Fibroblast of the aortic adventitia (primary cell): ENCODE data around the gene IQCE. TPM values are rescaled to one million over a fixed set of nuclear protein-coding genes. Genes with fewer than 3 reads are reported as not detected.

Experiments used
- DNase-seq: peaks from one replicate; pipeline ENCODE4 v3.0.0-alpha.2; 2010; ENCODE audit warnings: low read depth
- H3K4me3 ChIP-seq: 2 replicates; pipeline ENCODE4 v1.5.1; 2011; ENCODE audit warnings: low read depth, mild to moderate bottlenecking, control low read depth, low read length, moderate library complexity
- CTCF ChIP-seq: IDR thresholded peaks from 2 replicates; pipeline ENCODE4 v1.5.1; 2011; ENCODE audit warnings: mild to moderate bottlenecking, low read length, control low read depth, inconsistent platforms; ENCODE audit not compliant: insufficient read depth
- total RNA-seq: library from RNA; depleted of rRNA; stranded (reverse); fragments of >200 nt; gene quantifications from 2 replicates; pipeline ENCODE4 v1.2.3, GENCODE V29; 2012; ENCODE audit warnings: low replicate concordance

The IQCE gene
- total RNA-seq, 1 donor = 14.0 TPM

DNA sequence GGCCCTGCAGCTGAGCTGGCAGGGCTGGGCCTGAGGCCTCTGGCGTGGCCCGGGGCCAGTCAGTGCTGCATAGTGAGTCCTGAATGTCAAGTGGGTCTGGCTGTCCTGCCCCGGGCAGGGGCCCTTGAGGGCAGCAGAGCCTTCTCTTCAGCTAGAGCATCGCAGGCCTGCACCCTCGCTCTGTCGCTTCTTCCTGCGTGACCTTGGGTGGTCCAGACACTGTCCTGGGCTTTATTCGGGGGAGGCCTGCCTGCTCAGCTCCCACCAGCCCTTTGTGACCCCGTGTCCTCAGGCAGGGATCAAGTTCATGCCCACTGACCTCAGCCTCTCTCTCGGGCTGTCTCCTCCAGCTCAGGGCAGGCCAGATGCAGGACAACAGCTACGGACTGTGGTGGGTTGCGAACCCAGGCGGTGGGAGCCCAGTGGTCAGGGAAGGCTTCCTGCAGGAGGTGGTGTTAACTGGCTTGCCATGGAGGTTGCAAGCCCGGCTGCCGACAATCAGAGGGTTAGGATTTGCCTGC, 76.4 kb downstream of the IQCE start:
- TF ChIP-seq CTCF = no peak
- no peak for DNase-seq
- no peak overlapping the region for H3K4me3 ChIP-seq

DNA sequence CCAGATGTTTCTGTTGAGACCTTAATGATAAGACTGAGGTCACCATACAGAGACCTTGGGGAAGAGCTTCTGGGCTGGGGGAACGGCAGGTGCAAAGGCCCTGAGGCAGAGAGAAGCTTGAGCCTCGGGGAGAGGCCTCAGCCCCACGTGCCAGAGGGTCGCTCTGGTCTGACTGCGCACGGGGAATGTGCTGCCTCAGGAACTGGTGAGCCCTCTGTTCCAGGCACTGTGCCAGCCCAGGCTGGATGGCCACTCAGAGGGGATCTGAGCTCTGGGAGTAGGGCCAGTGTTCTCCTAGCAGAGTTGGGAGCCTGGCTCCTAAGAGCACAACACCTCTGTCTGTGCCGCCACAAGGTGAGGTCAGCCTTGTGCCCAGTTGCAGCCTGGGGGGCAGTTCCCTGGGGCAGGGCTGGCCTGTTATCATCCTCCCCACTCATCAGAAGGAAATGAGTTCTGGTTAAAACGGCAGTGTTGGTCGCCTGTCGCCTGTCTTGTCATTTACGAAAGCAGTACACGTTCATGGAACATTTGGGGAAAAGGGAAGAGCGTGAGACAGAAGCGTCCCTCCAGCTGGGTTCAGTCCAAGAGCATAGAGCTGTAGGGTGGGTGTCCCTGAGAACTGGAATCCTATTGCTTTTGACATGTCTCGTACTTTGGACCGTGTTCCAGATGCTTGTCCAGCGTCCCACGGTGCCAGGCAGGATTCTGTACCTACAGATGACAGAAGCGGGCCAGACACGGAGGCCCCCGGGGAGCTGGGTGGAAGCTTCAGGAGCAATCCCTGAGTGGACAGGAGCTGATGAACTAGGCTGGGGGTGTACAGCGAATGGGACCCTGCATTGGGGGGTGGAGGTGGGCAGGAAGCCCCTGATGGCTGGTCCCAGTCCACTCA, 77.3 kb downstream of the IQCE start:
- DNase-seq = no peak
- no peak overlapping the region for H3K4me3 ChIP-seq
- TF ChIP-seq CTCF = no peak

DNA sequence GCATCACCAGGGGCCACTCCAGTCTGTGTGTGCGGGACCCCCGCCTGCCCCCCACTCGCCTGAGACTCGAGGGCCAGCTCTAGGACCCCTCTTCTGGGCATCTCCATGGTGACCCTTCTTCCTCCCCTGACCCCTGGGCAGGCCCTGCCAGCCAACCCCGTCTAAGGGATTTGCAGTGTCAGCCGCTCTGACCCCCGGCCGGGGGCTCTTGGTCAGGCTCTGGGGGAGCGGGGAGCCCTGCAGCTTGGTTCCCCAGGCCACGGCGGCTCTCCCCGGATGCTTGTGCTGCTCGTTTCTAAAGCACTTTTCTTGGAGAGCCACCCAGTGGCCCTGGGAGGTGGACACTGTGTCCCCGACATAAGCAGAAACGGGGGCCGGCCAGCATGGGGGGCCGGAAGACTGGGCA, 78.3 kb downstream of the IQCE start:
- no peak for TF ChIP-seq CTCF
- DNase-seq = no peak
- no peak overlapping the region for H3K4me3 ChIP-seq

GRCh38 chr7:2637505-2638223, 78.9 kb downstream of the IQCE start:
- H3K4me3 ChIP-seq = no peak overlapping the region
- no peak for TF ChIP-seq CTCF
- no peak for DNase-seq

DNA sequence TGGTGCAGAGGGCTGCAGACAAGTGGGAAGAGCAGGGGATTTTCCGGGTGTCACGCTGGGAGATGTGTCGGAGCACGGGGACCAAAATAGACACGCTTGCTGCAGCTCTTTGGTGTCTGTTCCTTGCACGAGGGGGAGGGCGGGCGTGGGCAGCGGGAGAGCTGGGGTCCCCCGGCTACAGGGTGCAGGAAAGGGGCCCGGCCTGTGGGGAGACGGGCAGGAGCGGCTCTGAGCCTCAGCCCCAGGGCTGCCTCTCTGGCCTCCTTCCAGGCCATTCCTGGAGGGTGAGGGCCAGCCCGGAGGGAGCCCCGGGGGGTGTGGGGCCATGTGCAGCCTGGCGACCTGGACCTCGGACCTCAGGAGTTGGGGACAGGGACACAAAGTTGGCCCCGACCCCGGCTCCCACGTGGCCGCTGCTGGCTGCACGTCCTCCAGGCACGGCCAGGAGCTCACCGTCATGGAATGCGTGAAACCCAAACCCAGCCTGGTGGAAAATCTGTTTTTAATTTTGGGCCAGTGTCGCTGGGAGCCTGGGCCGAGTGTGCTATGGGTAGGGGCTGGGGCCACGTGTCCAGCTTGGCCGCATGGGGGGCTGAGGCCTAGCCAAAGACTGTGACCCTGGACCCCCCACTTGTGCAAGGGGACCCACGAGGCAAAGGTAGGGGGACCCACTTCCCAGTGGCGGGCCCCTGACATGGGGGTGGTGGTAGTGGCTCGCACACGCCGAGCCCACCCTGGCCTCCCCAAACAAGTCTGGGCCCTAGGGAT, 79.6 kb downstream of the IQCE start:
- no peak for TF ChIP-seq CTCF
- no peak overlapping the region for H3K4me3 ChIP-seq

GRCh38 chr7:2639181-2639681, 80.5 kb downstream of the IQCE start:
- TF ChIP-seq CTCF = no peak

More for the DNA sequence above, 79.6 kb downstream of the IQCE start:
- DNase-seq = peak; percentile 76

More at GRCh38 chr7:2639181-2639681, 80.5 kb downstream of the IQCE start:
- no peak for DNase-seq
- H3K4me3 ChIP-seq = no peak overlapping the region
